Measurements from ENCODE around the gene IFNG-AS1.
A peak's percentile ranks its signal among the peaks of the same experiment; 100 is the strongest.

The IFNG-AS1 gene

GRCh38 chr12:68063900-68064590 is 74.8 kb downstream of the IFNG-AS1 start:
- no peak for TF ChIP-seq CTCF (IDR thresholded peaks at IDR 0.05; ENCODE audit: low read length, missing control alignments)
- H3K4me3 ChIP-seq (replicated peaks; ENCODE audit: low read depth, low read length) = no peak overlapping the region
- no peak for DNase-seq (ENCODE audit: low read depth)

GRCh38 chr12:68065163-68065562 is 75.9 kb downstream of the IFNG-AS1 start:
- no peak for TF ChIP-seq CTCF (IDR thresholded peaks at IDR 0.05; ENCODE audit: low read length, missing control alignments)
- no peak for DNase-seq (ENCODE audit: low read depth)

GRCh38 chr12:68065687-68066086 is 76.4 kb downstream of the IFNG-AS1 start:
- no peak for TF ChIP-seq CTCF (IDR thresholded peaks at IDR 0.05; ENCODE audit: low read length, missing control alignments)
- DNase-seq (ENCODE audit: low read depth) = no peak

More at GRCh38 chr12:68065163-68065562, 75.9 kb downstream of the IFNG-AS1 start:
- H3K4me3 ChIP-seq (replicated peaks; ENCODE audit: low read depth, low read length) = no peak overlapping the region

GRCh38 chr12:68067762-68068376 is 78.6 kb downstream of the IFNG-AS1 start:
- TF ChIP-seq CTCF (IDR thresholded peaks at IDR 0.05; ENCODE audit: low read length, missing control alignments) = peak; percentile 44
- no peak overlapping the region for H3K4me3 ChIP-seq (replicated peaks; ENCODE audit: low read depth, low read length)
- peak; percentile 1 for DNase-seq (ENCODE audit: low read depth)

More at GRCh38 chr12:68065687-68066086, 76.4 kb downstream of the IFNG-AS1 start:
- H3K4me3 ChIP-seq (replicated peaks; ENCODE audit: low read depth, low read length) = no peak overlapping the region

GRCh38 chr12:68069275-68069674 is 80.0 kb downstream of the IFNG-AS1 start:
- no peak for DNase-seq (ENCODE audit: low read depth)
- TF ChIP-seq CTCF (IDR thresholded peaks at IDR 0.05; ENCODE audit: low read length, missing control alignments) = no peak
- H3K4me3 ChIP-seq (replicated peaks; ENCODE audit: low read depth, low read length) = no peak overlapping the region

All from fibroblast of pulmonary artery (primary cell).